HK-2 (cell line): ENCODE measurements around the gene ENO3.
"Not testable (repeated sequence)": the region's sequence is repeated elsewhere in the genome, so short reads cannot be mapped to it uniquely, and the experiment has no call there.

ENCODE experiments used
- DNase-seq: peaks from one replicate; pipeline ENCODE4 v3.0.0-alpha.2; 2018; ENCODE audit not compliant: unreplicated experiment

Gene ENO3

DNA sequence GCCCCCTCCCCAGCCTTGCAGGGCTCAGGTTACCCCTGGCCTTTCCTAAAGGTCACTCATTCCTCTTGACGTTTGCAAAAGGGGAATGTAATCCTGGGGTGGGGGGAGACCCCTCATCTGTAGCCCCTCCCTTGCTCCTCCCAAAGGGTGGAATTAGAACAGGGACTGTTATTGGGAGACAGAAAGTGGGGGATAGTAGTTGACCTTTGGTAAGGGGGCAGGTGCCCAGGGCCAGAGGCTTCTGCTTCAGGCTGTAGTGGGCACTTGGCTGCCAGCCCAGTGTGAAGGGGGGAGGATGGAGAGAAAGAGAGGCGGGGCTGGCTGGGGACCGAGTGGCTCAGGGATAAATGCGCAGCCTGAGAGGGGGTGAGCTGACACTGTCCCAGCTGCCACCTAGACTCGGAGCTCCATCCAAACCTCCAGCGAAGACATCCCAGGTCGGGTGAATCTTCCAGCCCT, at the start of gene ENO3:
TSS of gene ENO3 (plus strand) at position 374 of the 459 bp plus-strand sequence. CDS start 711 bp downstream, outside the sequence.
- DNase-seq = peak; percentile 50

DNA sequence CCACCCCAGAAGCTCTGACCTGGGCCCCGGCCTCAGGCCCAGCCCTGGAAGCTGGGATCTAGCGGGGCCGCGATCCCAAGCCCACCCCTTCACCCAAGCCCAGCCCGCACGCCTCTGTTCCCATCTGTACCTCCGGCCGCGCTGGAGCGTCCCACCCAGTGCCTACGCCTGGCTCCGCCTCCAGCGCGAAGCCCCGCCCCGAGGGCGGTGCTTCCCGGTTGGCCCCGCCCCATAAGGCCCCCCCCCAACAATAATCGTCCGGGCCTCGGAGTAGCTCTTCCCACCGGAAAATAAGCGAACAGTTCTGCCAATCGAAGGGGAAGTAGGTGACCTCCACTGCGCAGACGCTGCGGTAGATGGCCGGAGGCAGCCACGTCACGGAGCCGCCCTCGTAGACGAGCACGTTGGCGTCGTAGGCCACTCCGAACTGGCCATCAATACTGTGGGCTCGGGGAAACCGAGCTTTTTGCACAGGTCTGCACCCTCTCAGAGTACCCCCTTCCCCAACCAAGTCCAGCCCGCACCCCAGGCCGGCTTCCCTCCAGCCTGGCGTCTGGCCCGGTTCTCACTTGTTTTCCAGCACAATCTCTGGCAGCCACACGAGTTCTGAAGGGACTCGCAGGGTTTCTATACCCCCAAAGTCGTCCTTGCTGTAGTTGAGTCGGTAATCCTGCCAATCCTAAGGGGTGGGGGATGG, 49.1 kb upstream of the ENO3 start:
- DNase-seq = no peak

DNA sequence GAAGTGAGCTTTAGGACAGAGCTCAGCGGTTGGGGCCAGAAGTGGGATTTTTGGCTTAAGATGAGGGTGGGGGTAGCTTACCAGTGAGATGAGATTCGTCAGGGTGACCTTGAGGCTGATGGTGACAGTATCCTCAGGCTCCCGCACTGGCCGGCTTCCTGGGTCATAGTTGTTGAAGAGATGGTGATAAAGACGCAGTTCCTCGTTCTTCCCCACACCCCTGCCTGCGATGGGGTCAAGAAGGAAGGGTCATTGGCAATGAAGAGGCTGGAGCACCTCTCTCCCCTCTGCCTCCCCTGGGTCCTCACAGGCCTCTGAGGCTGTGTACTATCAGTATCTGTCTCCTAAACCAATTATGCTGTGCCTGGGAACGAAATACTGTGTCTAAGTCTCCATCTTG, 48.4 kb upstream of the ENO3 start:
- no peak for DNase-seq

DNA sequence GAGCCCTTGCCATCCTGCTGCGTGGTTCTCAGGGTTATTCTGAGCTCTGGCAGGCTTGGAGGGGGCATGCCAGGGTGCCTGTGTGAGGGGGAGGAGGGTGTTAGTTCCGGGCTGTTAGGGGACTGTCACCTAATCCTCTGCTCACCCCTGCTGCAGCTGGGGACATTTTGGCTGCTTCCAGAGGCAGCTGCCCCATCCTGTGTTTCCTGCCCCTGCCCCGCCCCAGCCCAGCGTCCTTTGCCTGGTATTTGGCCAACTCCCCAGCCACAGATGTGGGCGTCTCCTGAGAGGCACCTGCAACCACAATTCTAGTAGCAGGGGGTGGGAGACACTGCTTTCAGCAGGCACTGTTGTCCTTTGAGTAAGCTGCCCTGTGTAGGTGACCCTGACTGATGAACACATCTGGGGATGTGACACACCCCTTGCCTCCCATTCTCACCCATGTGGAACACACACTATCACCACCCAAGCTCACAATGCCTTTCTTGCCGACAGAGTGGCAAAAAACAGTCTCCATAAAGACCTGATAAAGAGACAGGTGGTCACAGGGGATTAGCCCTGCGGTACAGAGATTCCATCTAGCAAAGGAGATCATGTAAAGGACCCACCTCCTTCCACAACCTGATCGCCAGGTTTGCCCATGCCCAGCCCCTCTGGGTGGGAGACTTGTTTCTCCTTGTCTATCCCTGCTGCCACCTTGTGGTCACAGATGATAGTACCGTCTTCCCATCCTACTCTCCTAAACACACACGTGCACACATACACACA, 47.7 kb upstream of the ENO3 start, which contains the start of gene CHRNE:
TSS of gene CHRNE (minus strand) at position 48 of the 768 bp plus-strand sequence. CDS start at position 13, 35 bp downstream.
- peak; percentile 74 for DNase-seq

DNA sequence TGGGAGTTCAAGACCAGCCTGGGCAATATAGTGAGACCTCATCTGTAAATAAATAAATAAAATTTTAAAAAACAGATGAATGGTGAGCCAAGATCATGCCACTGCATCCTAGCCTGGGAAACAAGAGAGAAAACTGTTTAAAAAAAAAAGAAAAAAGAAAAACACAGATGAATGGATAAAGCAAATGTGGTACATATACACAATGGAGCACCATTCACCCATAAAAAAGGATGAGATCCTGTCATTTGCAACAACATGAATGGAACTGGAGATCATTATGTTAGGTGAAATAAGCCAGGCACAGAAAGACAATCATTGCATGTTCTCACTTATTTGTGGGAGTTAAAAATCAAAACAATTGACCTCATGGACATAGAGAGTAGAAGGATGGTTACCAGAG, 44.3 kb upstream of the ENO3 start:
- not testable (repeated sequence) for DNase-seq

DNA sequence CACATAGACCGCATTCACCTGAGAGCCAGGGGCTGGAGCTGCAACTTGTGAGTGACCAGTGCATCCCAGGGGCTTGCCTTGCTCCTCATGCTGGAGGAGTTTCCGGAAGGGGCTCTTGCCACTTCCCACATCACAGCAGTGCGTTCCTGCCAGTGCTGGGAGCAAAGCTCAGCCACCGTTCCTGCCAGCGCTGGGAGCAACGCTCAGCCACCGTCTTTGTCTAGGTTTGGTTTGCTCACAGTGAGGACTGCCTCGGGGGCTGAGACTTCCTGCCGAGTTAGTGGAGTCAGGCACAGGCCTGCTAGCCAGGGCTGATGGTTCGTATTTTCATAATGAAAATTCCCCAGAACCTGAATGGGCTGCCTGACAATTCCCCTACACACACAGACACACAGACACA, 42.6 kb upstream of the ENO3 start:
- no peak for DNase-seq

DNA sequence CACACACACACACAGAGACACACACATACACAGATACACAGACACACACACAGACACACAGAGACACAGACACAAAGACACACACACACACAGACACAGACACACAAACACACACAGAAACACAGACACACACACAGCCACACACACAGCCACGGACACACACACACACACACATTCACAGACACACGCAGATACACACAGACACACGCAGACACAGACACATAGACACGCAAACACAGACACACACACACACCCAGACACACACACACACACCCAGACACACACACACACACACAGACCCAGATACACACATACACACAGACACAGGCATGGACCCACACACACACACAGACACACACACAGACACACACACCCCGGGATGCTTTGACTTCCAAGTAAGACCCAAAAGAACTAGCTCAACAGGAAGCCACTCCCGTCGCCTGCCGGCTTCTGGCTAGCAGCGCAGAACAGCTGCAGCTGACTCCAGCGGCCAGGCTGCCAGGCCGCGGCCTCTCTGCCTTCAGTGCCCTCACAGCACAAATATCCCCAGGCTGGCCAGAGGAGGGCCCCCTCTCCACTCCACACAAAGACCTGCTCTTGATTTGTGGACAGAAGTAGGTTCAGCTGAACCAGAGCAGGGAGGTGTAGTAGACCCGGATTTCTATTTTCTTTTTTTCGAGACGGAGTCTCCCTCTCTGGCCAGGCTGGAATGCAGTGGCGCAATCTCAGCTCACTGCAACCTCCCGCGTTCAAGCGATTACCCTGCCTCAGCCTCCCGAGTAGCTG, 42.0 kb upstream of the ENO3 start:
- DNase-seq = peak; percentile 87

DNA sequence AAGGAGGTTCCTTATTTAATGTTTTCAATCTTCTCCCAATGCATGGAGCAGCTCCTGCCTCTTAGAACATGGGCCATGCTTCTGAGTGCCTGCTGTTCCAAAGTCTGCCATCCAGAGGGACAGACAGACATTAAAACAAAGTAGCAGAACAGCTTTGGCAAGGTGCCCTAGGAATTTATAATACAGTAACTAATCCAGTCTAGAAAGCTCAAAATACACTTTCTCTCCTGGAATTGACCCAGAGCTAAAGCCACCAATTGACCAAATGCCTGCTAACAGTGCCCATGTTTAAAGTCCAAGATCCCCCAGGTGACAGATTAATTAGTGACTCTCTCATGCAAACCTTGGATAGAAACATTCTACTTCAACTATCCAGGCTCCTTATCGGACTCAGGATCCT, 36.9 kb upstream of the ENO3 start:
- no peak for DNase-seq

DNA sequence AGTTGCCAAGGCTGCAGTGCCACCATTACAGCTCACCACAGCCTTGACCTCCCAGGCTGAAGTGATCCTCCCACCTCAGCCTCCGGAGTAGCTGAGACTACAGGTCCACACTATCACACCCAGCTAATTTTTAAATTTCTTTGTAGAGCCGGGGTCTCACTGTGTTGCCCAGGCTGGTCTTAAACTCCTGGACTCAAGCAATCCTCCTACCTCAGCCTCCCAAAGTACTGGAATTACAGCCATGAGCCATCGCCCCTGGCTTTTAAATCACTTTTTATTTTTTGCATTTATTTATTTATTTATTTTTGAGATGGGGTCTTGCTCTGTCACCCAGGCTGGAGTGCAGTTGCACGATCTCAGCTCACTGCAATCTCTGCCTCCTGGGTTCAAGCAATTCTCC, 36.4 kb upstream of the ENO3 start:
- not testable (repeated sequence) for DNase-seq

DNA sequence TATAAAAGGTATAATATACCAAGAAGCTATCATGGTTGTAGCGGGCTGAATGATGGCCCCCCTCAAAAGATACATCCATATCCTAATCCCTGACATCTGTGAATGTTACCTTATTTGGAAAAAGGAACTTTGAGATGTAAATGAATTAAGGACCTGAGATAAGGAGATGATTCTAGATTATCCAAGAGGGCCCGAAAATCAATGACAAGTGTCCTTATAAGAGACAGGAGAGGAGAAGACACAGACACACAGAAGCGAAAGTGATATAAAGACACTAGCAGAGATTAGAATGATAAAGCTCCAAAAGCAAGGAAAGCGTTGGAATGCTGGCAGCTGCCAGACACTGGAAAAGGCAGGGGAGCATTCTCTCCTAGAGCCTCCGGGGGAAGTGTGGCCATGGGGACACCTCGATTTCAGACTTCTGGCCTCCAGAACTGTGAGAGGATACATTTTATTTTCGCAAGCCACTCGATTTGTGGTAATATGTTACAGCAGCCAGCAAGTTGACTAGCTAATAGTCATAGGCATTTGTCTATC, 31.3 kb upstream of the ENO3 start:
- DNase-seq = no peak

DNA sequence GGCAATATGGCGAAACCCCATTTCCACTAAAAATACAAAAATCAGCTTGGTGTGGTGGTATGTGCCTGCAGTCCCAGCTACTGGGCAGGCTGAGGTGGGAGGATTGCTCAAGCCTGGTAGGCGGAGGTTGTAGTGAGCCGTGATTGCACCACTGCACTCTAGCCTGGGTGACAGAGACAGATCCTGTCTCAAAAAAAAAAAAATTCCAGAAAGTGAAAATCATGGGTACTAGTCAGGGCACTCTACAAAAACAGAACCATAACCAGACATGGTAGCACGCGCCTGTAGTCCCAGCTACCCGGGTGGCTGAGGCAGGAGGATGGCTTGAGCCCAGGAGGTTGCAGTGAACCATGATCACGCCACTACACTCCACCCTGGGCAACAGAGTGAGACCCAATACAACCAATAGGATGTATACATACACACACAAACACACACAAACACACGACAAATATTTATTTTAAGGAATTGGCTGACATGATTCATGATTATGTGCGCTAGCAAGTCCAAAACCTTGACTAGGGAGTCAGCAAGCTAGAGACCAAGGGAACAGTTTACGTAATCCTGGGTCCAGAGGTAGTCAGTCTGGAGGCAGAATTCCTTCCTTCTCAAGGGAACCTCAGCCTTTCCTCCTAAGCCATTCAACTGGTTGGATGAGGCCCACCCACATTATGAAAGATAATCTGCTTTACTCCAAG, 30.4 kb upstream of the ENO3 start:
- no peak for DNase-seq

DNA sequence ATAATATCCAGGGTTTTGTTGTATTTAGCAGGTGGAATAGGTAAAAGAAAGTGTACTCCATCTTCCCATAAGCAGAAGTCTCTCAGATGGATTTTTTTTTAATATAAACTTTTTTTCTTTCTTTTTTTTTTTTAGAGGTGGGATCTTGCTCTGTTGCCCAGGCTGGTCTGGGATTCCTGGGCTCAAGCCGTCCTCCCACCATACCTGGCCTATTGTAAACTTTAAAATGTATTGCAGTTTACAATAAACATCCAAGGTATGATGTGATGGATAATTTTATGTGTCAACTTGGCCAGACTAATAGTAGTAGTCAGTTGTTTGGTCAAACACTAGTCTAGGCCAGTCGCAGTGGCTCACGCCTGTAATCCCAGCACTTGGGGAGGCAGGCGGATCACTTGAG, 29.6 kb upstream of the ENO3 start:
- DNase-seq = no peak

DNA sequence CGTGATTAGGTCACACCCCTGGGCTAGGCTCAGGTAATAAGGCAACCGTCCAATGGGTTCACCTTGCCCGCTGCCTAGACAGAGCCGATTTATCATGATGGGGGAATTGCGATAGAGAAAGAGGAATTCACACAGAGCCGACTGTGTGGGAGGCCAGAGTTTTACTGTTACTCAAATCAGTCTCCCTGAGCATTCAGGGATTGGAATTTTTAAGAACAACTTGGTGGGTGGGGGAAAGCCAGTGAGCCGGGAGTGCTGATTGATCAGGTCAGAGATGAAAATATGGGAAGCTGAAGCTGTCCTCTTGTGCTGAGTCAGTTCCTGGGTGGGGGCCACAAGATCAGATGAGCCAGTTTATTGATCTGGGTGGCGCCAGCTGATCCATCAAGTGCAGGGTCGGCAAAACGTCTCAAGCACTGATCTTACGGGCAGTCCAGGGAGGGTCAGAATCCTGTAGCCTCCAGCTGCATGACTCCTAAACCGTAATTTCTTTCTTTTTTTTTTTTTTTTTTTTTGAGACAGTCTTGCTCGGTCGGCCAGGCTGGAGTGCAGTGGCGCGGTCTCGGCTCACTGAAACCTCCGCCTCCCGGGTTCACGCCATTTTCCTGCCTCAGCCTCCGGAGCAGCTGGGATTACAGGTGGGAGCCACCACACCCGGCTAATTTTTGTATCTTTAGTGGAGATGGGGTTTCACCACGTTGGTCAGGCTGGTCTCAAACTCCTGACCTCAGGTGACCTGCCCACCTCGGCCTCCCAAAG, 24.2 kb upstream of the ENO3 start:
- not testable (repeated sequence) for DNase-seq

DNA sequence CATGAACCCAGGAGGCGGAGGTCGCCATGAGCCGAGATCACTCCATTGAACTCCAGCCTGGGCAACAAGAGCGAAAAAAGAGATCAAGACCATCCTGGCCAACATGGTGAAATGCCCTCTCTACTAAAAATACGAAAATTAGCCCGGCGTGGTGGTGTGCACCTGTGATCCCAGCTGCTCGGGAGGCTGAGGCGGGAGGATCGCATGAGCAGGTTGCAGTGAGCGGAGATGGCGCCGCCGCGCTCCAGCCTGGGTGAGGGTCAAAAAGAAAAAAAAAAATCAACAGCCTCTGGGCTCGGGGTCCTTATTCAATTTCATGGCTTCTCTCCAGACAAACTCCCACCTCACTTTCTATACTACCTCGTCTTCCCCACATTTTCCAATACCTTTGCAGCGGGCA, 22.0 kb upstream of the ENO3 start:
- no peak for DNase-seq

DNA sequence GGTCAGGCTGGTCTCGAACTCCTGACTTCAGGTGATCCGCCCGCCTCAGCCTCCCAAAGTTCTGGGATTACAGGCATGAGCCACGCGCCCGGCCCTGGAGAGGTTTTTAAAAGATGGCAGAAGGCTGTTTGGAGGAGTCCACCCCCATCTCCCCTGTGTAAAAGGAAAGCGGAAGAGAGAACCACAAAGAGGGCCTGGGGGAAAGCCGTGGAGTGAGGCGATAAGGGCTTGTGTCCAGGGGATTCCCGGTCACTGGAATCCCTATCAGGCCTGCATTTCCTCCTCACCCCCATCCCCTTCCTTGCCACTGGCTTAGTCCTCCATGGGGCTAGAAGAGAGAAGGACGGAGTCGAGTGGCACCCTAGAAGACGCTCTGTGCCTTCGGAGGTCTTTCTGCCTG, 19.0 kb upstream of the ENO3 start, which contains the start of gene GP1BA:
TSS of gene GP1BA (plus strand) at position 315 of the 400 bp plus-strand sequence. CDS start 328 bp downstream, outside the sequence.
- DNase-seq = no peak

DNA sequence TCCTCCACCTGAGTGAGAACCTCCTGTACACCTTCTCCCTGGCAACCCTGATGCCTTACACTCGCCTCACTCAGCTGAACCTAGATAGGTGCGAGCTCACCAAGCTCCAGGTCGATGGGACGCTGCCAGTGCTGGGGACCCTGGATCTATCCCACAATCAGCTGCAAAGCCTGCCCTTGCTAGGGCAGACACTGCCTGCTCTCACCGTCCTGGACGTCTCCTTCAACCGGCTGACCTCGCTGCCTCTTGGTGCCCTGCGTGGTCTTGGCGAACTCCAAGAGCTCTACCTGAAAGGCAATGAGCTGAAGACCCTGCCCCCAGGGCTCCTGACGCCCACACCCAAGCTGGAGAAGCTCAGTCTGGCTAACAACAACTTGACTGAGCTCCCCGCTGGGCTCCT, 18.2 kb upstream of the ENO3 start:
- DNase-seq = no peak

DNA sequence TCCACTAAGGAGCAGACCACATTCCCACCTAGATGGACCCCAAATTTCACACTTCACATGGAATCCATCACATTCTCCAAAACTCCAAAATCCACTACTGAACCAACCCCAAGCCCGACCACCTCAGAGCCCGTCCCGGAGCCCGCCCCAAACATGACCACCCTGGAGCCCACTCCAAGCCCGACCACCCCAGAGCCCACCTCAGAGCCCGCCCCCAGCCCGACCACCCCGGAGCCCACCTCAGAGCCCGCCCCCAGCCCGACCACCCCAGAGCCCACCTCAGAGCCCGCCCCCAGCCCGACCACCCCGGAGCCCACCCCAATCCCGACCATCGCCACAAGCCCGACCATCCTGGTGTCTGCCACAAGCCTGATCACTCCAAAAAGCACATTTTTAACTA, 17.3 kb upstream of the ENO3 start:
- no peak for DNase-seq

DNA sequence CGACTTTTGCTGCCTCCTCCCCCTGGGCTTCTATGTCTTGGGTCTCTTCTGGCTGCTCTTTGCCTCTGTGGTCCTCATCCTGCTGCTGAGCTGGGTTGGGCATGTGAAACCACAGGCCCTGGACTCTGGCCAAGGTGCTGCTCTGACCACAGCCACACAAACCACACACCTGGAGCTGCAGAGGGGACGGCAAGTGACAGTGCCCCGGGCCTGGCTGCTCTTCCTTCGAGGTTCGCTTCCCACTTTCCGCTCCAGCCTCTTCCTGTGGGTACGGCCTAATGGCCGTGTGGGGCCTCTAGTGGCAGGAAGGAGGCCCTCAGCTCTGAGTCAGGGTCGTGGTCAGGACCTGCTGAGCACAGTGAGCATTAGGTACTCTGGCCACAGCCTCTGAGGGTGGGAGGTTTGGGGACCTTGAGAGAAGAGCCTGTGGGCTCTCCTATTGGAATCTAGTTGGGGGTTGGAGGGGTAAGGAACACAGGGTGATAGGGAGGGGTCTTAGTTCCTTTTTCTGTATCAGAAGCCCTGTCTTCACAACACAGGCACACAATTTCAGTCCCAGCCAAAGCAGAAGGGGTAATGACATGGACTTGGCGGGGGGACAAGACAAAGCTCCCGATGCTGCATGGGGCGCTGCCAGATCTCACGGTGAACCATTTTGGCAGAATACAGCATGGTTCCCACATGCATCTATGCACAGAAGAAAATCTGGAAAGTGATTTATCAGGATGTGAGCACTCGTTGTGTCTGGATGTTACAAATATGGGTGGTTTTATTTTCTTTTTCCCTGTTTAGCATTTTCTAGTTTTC, 16.5 kb upstream of the ENO3 start:
- peak; percentile 86 for DNase-seq

DNA sequence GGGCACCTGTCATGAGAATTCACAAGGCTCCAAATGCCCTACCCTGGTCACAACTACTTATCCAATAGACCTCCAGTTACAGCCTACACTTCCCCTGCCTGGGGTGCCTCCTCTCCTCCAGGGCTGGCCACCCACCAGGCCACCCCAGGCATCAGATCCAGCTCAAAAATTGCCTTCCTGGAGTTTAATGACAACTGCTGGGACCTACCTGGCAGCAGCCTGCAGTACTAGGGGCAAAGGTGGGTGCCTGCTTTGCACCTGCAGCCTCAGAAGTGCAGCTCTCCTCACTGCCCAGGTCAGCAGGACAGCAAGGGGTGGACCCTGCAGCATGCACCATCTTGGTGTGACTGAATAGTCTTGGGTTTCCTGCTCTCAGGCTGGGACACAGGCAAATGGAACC, 15.3 kb upstream of the ENO3 start:
- DNase-seq = no peak

DNA sequence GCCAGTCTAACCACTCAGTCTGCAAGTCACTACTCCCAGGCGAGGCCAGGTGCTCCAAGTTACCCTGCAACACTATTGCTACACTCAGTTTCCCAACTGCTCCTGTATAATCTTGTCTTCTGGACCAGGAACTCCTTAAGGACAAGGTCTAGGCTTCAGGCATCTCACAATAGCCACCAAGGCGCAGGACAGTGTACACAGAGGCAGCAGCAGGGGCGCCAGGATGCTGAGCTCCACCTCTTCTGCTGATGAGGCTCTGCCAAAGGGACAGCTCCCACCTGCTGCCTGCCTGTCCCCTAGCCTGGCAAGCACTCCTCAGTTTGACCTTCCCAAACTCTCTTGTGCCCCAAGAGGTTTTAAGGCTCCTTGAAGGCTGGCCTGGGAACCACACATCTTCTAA, 14.5 kb upstream of the ENO3 start:
- no peak for DNase-seq
